Esophagus muscularis mucosa (tissue), 4 donors: ENCODE data around the gene PAX6.

Source experiments
- EP300 ChIP-seq: sonication (generic); formaldehyde crosslinking; IDR thresholded peaks from one replicate; pipeline ENCODE4 v1.6.1; 2017; ENCODE audit warnings: antibody characterized with exemption
- POLR2A ChIP-seq: fragments of 450-650 bp; IDR thresholded peaks from one replicate; pipeline ENCODE4 v1.6.1; 2017; ENCODE audit warnings: antibody characterized with exemption, moderate library complexity, mild to moderate bottlenecking, low read depth
- TF ChIP-seq, protein P1 (sequence below), 3 experiments: fragments of 200-600 bp in 2 of 3; fragments of 450-650 bp in 1 of 3; sonication (generic) in 2 of 3; IDR thresholded peaks; one replicate each; pipeline ENCODE4 v1.5.1; 2017 to 2019; ENCODE audit warnings: antibody characterized with exemption in 3 of 3, mild to moderate bottlenecking in 2 of 3, moderate library complexity in 1 of 3

DNA sequence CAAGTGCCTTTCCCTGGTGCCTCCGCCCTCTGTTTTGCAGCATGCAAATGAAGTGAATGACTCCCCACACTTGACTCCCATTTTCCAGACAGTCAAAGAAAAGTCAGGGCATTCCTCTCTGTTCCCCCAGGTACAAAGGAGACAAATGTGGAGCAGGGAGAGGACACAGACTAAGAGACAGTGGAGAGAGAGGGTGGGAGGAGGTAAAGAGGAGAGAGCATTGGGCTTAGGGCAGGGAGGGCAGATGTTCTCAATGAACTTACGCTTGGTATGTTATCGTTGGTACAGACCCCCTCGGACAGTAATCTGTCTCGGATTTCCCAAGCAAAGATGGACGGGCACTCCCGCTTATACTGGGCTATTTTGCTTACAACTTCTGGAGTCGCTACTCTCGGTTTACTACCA, 9.8 kb downstream of the PAX6 start:
- TF ChIP-seq, protein P1, sequence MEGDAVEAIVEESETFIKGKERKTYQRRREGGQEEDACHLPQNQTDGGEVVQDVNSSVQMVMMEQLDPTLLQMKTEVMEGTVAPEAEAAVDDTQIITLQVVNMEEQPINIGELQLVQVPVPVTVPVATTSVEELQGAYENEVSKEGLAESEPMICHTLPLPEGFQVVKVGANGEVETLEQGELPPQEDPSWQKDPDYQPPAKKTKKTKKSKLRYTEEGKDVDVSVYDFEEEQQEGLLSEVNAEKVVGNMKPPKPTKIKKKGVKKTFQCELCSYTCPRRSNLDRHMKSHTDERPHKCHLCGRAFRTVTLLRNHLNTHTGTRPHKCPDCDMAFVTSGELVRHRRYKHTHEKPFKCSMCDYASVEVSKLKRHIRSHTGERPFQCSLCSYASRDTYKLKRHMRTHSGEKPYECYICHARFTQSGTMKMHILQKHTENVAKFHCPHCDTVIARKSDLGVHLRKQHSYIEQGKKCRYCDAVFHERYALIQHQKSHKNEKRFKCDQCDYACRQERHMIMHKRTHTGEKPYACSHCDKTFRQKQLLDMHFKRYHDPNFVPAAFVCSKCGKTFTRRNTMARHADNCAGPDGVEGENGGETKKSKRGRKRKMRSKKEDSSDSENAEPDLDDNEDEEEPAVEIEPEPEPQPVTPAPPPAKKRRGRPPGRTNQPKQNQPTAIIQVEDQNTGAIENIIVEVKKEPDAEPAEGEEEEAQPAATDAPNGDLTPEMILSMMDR (IDR thresholded peaks at IDR 0.05): no peak
- TF ChIP-seq POLR2A (no peak), EP300 (no peak)
